ENCODE results near the gene HAUS6.
"Not testable (repeated sequence)": the region's sequence is repeated elsewhere in the genome, so short reads cannot be mapped to it uniquely, and the experiment has no call there.

The HAUS6 gene

GRCh38 chr9:19102631-19103345 is at the start of gene HAUS6:
Gene HAUS6, minus strand, starts transcription at chr9:19102904. Its CDS starts 253 bp downstream, at chr9:19102651.
- peak; percentile 94 for FAIRE-seq

GRCh38 chr9:19152160-19152498 is 49.4 kb upstream of the HAUS6 start:
- not testable (repeated sequence) for FAIRE-seq

- FAIRE-seq: no peak
Observed at GRCh38 chr9:19151425-19152159, 48.9 kb upstream of the HAUS6 start.

GRCh38 chr9:19149230-19149629 is 46.5 kb upstream of the HAUS6 start:
- no peak for FAIRE-seq

GRCh38 chr9:19148187-19148586 is 45.5 kb upstream of the HAUS6 start:
- no peak for FAIRE-seq

GRCh38 chr9:19146441-19147024 is 43.8 kb upstream of the HAUS6 start:
- no peak for FAIRE-seq

GRCh38 chr9:19145881-19146280 is 43.2 kb upstream of the HAUS6 start:
- FAIRE-seq: no peak

GRCh38 chr9:19140259-19140658 is 37.6 kb upstream of the HAUS6 start:
- no peak for FAIRE-seq

GRCh38 chr9:19138084-19138483 is 35.4 kb upstream of the HAUS6 start:
- no peak for FAIRE-seq

- no peak for FAIRE-seq
Observed at GRCh38 chr9:19137282-19137681, 34.6 kb upstream of the HAUS6 start.

GRCh38 chr9:19136129-19136528 is 33.4 kb upstream of the HAUS6 start:
- FAIRE-seq: no peak

- no peak for FAIRE-seq
Observed at GRCh38 chr9:19133549-19134345, 31.0 kb upstream of the HAUS6 start.

- FAIRE-seq: no peak
Observed at GRCh38 chr9:19130436-19130835, 27.7 kb upstream of the HAUS6 start.

GRCh38 chr9:19127871-19128500 is 25.3 kb upstream of the HAUS6 start:
- FAIRE-seq: no peak

GRCh38 chr9:19124430-19124793 is 21.7 kb upstream of the HAUS6 start:
- no peak for FAIRE-seq

GRCh38 chr9:19122490-19123042 is 19.9 kb upstream of the HAUS6 start:
- no peak for FAIRE-seq

- no peak for FAIRE-seq
Observed at GRCh38 chr9:19120877-19121276, 18.2 kb upstream of the HAUS6 start.

- FAIRE-seq: no peak
Observed at GRCh38 chr9:19119801-19120440, 17.2 kb upstream of the HAUS6 start.

GRCh38 chr9:19119246-19119645 is 16.5 kb upstream of the HAUS6 start:
- FAIRE-seq: no peak

- FAIRE-seq: no peak
Observed at GRCh38 chr9:19117039-19117716, 14.5 kb upstream of the HAUS6 start.

GRCh38 chr9:19116107-19116790 is 13.5 kb upstream of the HAUS6 start:
- FAIRE-seq: no peak

All from A204.1 (cell line).